Cerebellar cortex (tissue), 1 donor: ENCODE measurements around the gene C1QB.

Source experiments
- DNase-seq: peaks from one replicate; pipeline ENCODE4 v3.0.0-alpha.2; 2015; ENCODE audit warnings: low spot score

The C1QB gene, protein sequence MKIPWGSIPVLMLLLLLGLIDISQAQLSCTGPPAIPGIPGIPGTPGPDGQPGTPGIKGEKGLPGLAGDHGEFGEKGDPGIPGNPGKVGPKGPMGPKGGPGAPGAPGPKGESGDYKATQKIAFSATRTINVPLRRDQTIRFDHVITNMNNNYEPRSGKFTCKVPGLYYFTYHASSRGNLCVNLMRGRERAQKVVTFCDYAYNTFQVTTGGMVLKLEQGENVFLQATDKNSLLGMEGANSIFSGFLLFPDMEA

GRCh38 chr1:22652881-22653316, at the start of gene C1QB:
TSS of gene C1QB (plus strand) at chr1:22653236. CDS start at chr1:22659463, 6,227 bp downstream.
- no peak for DNase-seq

- DNase-seq, result no peak
Measured at GRCh38 chr1:22606161-22606560, 46.9 kb upstream of the C1QB start.

DNA sequence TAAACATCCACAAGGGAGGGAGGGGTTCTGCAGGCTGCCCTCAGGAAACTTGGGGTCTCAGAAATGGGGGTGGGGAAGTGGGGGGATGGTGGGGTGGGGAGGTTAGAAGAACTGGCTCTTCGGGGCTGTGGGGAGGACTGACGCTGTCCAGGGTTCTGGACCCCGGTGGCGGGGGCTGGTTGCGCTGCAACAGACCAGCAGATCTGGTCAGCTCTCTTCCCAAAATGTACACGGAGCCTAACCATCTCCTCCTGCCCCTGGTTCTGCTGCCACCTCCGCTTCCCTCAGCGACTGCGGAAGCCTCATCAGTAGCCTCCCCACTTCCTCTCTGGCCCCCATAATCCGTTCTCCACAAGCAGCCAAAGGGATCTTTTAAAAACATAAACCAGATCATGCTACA, 45.9 kb upstream of the C1QB start:
- DNase-seq, result no peak

DNA sequence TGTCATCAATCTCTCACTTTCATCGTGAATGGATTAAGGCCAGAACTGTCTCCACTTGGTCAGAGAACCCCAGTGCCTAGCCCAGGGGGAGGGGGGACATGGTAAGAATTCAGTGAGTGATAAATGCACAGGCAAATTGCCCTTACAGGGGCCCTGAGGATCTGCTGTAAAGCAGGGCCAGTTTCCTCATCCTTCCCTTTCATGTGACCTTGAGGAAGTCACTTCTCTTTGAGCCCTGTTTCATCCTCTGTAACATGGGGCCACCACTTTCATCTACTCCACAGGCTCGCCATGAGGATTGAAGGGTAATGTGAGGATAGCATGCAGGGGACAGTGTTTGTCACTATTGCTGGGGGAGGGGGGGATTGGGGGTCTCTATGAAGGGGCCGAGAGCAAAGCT, 44.7 kb upstream of the C1QB start:
- DNase-seq, result no peak

DNA sequence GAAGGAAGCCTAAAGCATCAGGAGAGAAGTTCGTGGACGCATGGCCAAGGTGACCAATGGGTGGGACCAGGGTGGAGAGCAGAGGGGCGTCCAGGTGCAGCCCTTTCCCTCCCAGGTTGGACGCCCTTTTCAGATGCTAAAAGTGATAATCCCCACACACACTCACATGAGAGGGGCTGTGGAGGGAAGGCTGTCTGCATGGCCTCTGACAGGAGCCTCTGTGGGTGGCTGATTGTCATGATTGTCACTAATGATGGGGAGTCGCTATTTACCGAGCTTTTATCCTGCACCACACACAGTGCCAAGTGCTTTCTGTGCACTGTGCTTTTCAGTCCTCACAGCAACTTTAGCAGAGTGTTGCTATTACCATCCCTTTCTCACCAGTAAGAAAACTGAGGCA, 43.7 kb upstream of the C1QB start:
- DNase-seq, result no peak

DNA sequence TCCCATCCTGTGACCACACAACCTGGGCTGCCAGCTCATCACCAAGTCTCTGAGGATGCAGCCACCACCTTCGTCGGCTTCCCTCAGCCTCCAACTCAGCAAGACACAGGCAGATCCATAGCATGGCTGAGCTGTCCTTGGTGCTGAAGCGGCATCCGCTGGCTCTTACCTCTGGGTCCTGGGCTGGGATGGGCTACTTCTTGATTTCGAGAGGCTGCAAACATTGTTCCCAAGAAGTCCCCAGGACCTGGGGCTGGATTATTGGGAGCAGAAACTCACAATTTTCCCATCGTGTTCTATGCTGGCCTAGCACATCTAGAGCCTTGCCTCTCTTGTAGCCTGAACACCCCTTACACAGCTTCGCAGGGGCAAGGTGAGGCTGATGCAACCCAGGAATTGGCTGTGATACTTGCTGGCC, 41.5 kb upstream of the C1QB start:
- DNase-seq, result no peak

DNA sequence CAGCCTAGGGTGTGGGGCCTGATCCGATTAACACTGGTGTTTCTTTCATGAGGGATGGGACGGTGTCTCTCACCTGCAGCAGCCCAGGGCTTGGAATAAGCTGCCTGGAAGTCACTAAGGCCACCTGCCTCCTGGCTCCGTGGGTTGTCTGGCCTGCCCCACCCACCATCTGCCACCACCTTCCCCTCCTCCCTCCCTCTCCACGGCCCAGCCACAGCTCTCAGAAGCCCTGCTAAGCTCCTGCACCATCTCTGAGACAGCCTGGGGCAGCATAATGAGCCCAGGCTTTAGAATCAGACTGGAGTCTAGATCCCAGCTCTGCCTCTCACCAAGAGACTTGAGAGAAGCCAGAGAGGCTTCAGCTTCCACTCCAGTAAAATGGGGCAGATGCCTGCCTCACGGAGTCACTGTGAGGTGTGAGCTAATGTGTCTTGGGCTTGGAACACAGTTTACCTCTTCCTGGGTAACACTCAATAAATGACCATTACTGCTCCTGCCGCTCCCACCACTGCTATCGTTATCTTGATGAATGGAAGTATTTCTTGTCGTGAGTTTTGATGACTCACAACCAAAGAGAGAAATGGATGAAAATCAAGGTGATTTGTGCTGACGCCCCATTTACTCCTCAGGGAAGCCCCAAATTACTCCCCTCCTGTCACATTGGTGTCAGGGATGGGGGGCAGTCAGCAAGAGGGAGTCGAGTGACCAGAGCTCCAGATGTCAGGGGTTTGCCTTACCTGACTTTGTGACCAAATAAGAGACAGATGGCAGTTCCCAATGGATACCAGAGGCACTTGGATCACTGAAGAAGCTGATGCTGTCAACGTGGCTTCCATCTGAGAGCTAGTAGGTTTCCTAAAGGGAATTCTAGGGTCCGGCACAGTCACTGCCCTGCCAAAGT, 40.1 kb upstream of the C1QB start:
- DNase-seq, result peak; percentile 63

GRCh38 chr1:22613572-22613918, 39.5 kb upstream of the C1QB start:
- no peak for DNase-seq

- DNase-seq, result no peak
Measured at GRCh38 chr1:22613951-22614350, 39.1 kb upstream of the C1QB start.

- no peak for DNase-seq
Measured at GRCh38 chr1:22615886-22616285, 37.1 kb upstream of the C1QB start.

GRCh38 chr1:22616571-22616970, 36.5 kb upstream of the C1QB start:
- DNase-seq, result no peak

DNA sequence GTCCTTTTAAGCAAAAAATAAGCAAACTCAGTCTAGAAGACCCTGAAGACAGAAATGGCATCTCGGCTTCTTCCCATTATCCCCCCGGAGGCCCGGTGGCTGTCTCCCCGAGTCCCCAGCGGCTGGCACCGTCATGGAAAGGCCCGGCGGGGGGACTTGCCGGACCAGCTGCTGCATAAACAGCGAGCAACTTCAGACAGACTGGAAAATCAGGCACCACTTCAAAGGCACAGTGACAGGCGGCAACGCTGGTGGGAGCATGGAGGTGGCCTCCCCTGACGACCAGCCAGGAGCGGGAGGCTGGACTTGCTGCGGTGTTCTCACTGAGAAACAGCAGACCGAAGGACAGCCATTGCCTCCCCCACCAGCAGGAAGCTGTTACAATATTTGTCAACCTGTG, 35.0 kb upstream of the C1QB start:
- no peak for DNase-seq

DNA sequence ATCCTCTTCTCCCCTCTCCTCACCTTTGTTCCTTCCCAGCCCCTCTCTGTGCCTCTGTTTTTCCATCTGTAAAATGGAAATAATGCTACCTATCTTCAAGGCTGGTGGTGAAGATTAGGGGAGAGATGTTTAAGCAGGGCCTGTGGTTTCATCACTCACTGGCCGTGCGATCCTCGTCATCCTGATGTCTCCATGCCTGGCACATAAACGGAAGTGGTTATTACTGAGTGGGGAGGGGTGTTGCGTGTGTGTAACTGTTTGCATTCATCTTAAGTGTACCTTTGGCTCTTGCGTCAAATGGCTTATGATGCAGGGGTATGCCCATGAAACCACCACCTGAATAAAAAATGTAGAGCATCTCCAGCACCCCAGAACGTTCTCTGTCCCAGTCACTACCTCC, 33.8 kb upstream of the C1QB start:
- DNase-seq, result no peak

DNA sequence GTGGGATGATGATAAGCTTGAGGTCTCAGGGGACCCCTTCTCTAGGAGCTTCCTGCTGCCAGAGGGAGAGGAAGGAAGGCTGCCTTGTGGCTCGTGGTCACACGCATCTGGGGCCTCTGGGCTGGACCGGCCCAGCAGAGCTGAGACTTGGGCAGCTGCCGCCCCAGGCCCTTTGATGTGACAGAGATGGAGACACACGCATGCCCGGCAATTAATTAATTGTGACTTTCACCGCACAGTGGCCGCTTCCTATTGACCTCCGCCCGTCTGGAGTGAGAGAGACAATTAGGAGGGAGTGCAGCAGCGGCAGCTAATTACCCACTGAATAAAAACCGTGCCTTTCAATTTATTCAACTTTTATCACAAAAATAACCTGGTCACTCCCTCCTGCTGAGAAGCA, 33.2 kb upstream of the C1QB start:
- no peak for DNase-seq

- DNase-seq, result no peak
Measured at GRCh38 chr1:22621761-22622160, 31.3 kb upstream of the C1QB start.

DNA sequence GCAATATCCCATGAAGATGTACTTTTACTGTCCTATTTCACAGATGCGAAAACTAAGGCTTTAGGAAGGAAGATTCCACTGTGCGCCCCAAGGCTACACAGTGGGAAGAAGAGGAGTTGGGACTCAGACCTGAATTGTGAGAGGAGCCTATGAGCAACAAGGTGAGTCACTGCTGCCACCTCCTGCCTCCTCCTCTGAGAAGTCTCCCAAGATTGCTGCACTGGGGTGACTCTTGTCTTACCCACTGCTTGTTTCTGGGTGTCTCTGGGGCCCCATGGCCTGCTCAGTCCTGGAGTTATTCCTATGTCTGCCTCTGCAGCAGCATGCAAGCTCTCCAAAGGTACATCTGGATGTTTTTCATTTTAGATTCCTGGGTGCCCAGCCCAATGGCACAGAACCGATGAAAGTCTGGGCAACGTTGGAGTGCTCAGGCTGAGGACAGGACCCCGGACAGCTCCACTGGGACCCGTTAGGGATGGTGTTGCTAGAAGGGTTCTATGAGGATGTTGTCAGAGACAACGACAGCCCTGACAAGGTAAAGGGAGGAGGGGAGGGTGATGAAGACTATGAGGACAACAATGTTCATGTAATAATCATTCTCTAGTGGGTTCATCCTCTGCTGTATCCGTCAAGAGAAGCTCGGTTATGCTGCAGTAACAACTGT, 27.6 kb upstream of the C1QB start:
- DNase-seq, result no peak

DNA sequence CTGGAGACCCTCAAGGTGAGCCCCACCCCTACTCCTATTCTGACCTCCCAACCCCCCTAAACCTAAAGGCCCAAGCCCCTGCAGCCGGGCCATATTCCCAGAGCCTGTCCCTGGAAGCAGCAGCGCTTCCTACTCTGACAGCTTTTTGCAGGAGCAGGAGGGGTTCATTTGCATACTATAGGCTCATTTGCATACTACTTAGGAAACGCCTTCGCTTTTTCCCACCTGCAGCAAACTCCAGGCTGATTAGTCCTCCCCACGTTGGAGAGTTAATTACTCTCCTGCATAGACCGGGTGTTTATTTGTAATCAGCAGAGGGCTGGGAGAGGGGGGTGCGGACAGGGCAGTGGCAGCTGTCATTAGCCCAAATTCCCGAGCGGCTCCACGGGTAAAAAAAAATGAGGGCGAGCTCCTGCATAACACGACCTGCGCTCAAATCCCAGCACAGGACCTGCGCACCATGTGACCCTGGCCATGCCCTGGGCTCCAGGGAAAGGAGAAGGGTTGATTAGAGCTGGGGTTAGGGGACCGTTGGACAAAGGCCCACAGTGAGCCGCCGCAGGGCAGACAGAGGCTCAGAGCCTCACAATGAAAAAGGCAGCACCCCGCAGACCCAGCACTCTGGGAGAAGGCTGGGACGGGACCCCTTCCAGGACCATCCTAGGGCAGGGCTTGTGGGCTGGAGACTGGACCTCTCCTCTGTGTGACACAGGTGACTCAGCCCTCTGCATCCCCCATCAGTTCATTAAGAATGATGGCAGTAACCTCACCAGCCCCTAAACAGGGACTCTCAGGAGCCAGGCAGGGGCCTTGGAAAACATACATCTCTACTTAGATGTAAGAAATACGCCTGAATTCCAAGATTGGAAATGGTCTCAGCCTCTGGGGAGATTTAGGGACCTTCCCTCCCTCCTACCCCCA, 26.5 kb upstream of the C1QB start:
- DNase-seq, result no peak

DNA sequence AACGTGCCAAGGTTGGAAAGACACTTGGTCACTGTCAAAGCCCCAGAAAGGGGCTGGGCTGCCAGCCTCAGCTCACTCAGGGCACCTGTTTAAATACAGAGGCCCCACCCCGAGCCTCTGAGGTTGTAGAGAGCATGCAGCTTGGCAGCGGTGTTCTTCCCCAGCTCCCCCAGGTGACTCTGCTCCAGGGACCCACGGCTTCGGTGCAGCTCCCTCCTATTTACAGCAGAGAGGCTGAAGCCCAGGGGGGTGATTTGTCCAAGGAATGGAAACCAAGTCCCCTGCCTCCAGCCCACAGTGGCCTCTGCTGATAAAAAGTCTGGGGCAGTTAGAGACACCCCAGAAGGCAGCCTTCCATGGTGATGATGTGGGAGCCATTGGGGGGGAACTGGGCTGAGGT, 25.7 kb upstream of the C1QB start:
- no peak for DNase-seq

DNA sequence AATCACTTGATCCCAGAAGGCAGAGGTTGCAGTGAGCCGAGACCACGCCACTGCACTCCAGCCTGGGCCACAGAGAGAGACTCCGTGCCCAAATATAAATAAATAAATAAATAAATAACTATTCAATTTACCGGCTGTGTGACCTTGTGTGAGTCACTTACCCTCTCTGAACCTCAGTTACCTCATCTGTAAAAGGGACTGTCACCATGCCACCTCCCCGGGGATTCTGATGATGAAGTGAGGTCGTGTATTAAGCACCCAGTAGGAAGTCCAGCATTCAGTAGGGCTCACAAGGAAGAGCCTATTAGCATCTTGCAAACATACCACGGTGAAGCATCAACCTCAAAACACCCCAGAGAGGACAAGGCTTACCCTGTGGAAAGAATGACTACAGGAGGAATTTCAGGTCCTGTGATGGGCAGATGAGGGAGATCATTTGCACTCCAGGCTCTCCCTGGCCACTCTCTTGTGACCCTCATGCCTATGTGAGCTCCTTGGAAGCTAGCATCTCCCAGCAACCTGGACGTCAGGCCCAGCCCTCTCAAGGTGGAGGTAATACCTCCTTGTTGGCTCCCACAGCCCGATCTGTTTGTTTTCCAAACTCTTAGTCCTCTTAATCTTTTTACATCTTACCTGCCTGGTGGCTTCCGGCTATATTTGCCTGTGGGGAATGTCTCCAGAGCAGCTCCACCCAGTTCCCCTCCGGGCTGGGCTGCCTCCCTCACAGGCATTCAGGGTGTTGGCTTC, 24.2 kb upstream of the C1QB start:
- no peak for DNase-seq

DNA sequence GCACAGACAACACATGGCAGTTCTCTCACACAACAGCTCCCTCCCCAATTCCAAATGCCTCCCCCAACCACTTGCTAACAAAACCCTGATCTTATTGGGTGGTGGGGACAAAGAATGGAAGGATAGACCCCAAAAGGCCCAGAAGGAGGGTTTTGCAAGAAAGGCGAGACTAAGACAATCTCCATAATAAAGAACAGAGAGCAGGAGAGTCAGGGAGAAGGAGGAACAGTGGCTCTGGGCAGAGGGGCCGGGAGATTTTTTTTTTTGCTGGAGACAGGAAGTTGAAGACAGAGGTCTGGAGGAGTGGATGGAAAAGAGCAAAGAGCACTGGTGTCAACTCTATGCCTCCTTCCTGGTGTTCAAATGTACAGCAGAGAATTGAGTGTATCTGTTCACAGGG, 23.1 kb upstream of the C1QB start:
- no peak for DNase-seq
